Transverse colon (tissue), 3 donors: ENCODE data around the gene VASN.

Source experiments
- CTCF ChIP-seq, 5 experiments: fragments of 200-600 bp in 3 of 5; fragments of 450-650 bp in 2 of 5; sonication (generic) in 3 of 5; IDR thresholded peaks; 1 replicate in 2 of 5; 2 replicates in 3 of 5; pipeline ENCODE4 v1.5.1; 2016 to 2017; ENCODE audit warnings: antibody characterized with exemption in 5 of 5, inconsistent platforms in 3 of 5, mild to moderate bottlenecking in 2 of 5, moderate library complexity in 1 of 5
- EP300 ChIP-seq: sonication (generic); formaldehyde crosslinking; IDR thresholded peaks from one replicate; pipeline ENCODE4 v1.6.1; 2017; ENCODE audit warnings: antibody characterized with exemption, low read depth
- POLR2A ChIP-seq: fragments of 450-650 bp; IDR thresholded peaks from one replicate; pipeline ENCODE4 v1.6.1; 2016; ENCODE audit warnings: antibody characterized with exemption, mild to moderate bottlenecking, moderate library complexity

- no peak for TF ChIP-seq POLR2A
- TF ChIP-seq EP300 = no peak
- TF ChIP-seq CTCF (IDR thresholded peaks at IDR 0.05) = no peak
Measured at GRCh38 chr16:4334724-4335495, 36.7 kb upstream of the VASN start.
